GM03348 (cell line): Measurements from ENCODE around the gene HDAC4.

ENCODE experiments used
- DNase-seq: peaks from one replicate; pipeline ENCODE4 v3.0.0; 2012; ENCODE audit warnings: low spot score

Gene HDAC4

GRCh38 chr2:239153806-239154591, 246.8 kb downstream of the HDAC4 start:
- no peak for DNase-seq

- no peak for DNase-seq
Observed at GRCh38 chr2:239152916-239153305, 247.9 kb downstream of the HDAC4 start.

GRCh38 chr2:239152239-239152915, 248.4 kb downstream of the HDAC4 start:
- no peak for DNase-seq

- DNase-seq, result no peak
Observed at GRCh38 chr2:239151201-239152131, 249.4 kb downstream of the HDAC4 start.

- no peak for DNase-seq
Observed at GRCh38 chr2:239150125-239151011, 250.5 kb downstream of the HDAC4 start.

GRCh38 chr2:239149501-239149900, 251.3 kb downstream of the HDAC4 start:
- no peak for DNase-seq

GRCh38 chr2:239148495-239149200, 252.2 kb downstream of the HDAC4 start:
- no peak for DNase-seq

- DNase-seq, result no peak
Observed at GRCh38 chr2:239147376-239147775, 253.4 kb downstream of the HDAC4 start.

GRCh38 chr2:239146741-239147181, 254.1 kb downstream of the HDAC4 start:
- DNase-seq, result no peak

GRCh38 chr2:239146011-239146641, 254.7 kb downstream of the HDAC4 start:
- no peak for DNase-seq

GRCh38 chr2:239145601-239146000, 255.2 kb downstream of the HDAC4 start:
- DNase-seq, result no peak

- no peak for DNase-seq
Observed at GRCh38 chr2:239145106-239145505, 255.7 kb downstream of the HDAC4 start.

- DNase-seq, result no peak
Observed at GRCh38 chr2:239144713-239144999, 256.2 kb downstream of the HDAC4 start.

- DNase-seq, result peak; percentile 82
Observed at GRCh38 chr2:239143858-239144712, 256.7 kb downstream of the HDAC4 start.

- DNase-seq, result no peak
Observed at GRCh38 chr2:239142806-239143205, 258.0 kb downstream of the HDAC4 start.

- DNase-seq, result no peak
Observed at GRCh38 chr2:239142296-239142695, 258.5 kb downstream of the HDAC4 start.

- DNase-seq, result no peak
Observed at GRCh38 chr2:239141021-239141760, 259.6 kb downstream of the HDAC4 start.

- no peak for DNase-seq
Observed at GRCh38 chr2:239140346-239141020, 260.3 kb downstream of the HDAC4 start.
